Lung (tissue), 12 donors: ENCODE measurements around the gene CES3. TPM values are rescaled to one million over a fixed set of nuclear protein-coding genes. Genes with fewer than 3 reads are reported as not detected.

Experiments used
- ATAC-seq: fragments of 200-7000 bp; cut with Tn5 transposase; one replicate; pipeline ENCODE4 v1.9.1; 2020; ENCODE audit warnings: moderate number of reproducible peaks; ENCODE audit not compliant: insufficient read depth, low FRiP score
- DNase-seq, 3 donors: peaks; one replicate each; pipeline ENCODE4 v3.0.0-alpha.2; 2013 to 2017
- H3K27ac ChIP-seq, 2 donors: one replicate each; pipeline ENCODE4 v1.5.1; 2013; ENCODE audit warnings: mild to moderate bottlenecking in 2 of 2, moderate library complexity in 2 of 2, control low read depth in 1 of 2, inconsistent platforms in 1 of 2, low read depth in 1 of 2, low read length in 1 of 2
- H3K27me3 ChIP-seq, 3 donors: one replicate each; pipeline ENCODE4 v1.5.1; 2013; ENCODE audit warnings: low read length in 2 of 3; ENCODE audit not compliant: control insufficient read depth in 3 of 3, insufficient read depth in 3 of 3
- H3K36me3 ChIP-seq, 4 donors: one replicate each; pipeline ENCODE4 v1.5.1; 2013; ENCODE audit warnings: low read length in 4 of 4, mild to moderate bottlenecking in 1 of 4, moderate library complexity in 1 of 4; ENCODE audit not compliant: control insufficient read depth in 4 of 4, insufficient read depth in 4 of 4
- H3K4me1 ChIP-seq, 5 donors: one replicate each; pipeline ENCODE4 v1.5.1; 2013; ENCODE audit warnings: low read length in 5 of 5, mild to moderate bottlenecking in 2 of 5, moderate library complexity in 1 of 5; ENCODE audit not compliant: control insufficient read depth in 5 of 5, insufficient read depth in 5 of 5
- H3K4me3 ChIP-seq: one replicate; pipeline ENCODE4 v1.5.1; 2013; ENCODE audit warnings: mild to moderate bottlenecking, control low read depth, moderate library complexity
- H3K9ac ChIP-seq, 2 donors: one replicate each; pipeline ENCODE4 v1.5.1; 2013; ENCODE audit warnings: low read length in 2 of 2, control low read depth in 1 of 2; ENCODE audit not compliant: insufficient read depth in 1 of 2
- H3K9me3 ChIP-seq, 4 donors: one replicate each; pipeline ENCODE4 v1.5.1; 2013; ENCODE audit warnings: low read length in 3 of 4, mild to moderate bottlenecking in 1 of 4, moderate library complexity in 1 of 4; ENCODE audit not compliant: control insufficient read depth in 4 of 4, insufficient read depth in 3 of 4
- CTCF ChIP-seq: IDR thresholded peaks from 2 replicates; pipeline ENCODE4 v1.5.1; 2012; ENCODE audit warnings: mild to moderate bottlenecking; ENCODE audit errors: control extremely low read depth, extremely low read depth
- WGBS, 2 donors: extraction: QIAGEN DNeasy Blood & Tissue Kit; methylation state at CpG; one replicate each; pipeline ENCODE4 v1.1.7; 2013; 5-methylcytosine and 5-hydroxymethylcytosine counted together
- polyA plus RNA-seq, 2 donors: library from polyadenylated mRNA; stranded (reverse); fragments of 200-250 nt; gene quantifications; one replicate each; pipeline ENCODE4 v1.2.1, GENCODE V29; 2013
- total RNA-seq, 2 donors: library from RNA; depleted of rRNA in 1 of 2; stranded (reverse); fragments of >200 nt in 1 of 2; gene quantifications; one replicate each; pipeline ENCODE4 v1.2.1, GENCODE V29; 2014 to 2021
- donor health status: control.
- donor health status: control.
- donor health status: Bipolar disorder and iron deficiency.
- donor health status: healthy.
- donor health status: DM: yes; HTN: yes; CAD: no.

CES3 gene
- total and polyA plus RNA-seq, 4 donors: 0.57 to 2.6 (median 0.91) TPM

GRCh38 chr16:66913711-66914110 is 47.4 kb upstream of the CES3 start:
- no peak overlapping the region for H3K9ac ChIP-seq
- H3K36me3 ChIP-seq: no peaks in the 10 kb centered on the region
- WGBS, 2 donors: 83 to 89% methylated on average over 4 of the region's 4 CpGs
- H3K4me3 ChIP-seq: no peak overlapping the region
- TF ChIP-seq CTCF: no peak
- peaks cover 0 to 2% (median 0%) of the 10 kb centered on the region in 5 donors for H3K4me1 ChIP-seq
- H3K27me3 ChIP-seq: no peaks in the 10 kb centered on the region
- H3K27ac ChIP-seq: no peak overlapping the region
- ATAC-seq (no peak), DNase-seq (no peak)
- no peaks in the 10 kb centered on the region for H3K9me3 ChIP-seq

- H3K9me3 ChIP-seq: no peaks in the 10 kb centered on the region
- peaks cover 0 to 3% (median 0%) of the 10 kb centered on the region in 5 donors for H3K4me1 ChIP-seq
- H3K27me3 ChIP-seq: no peaks in the 10 kb centered on the region
- no peak overlapping the region for H3K4me3 ChIP-seq
- DNase-seq: no peak
- H3K9ac ChIP-seq: no peak overlapping the region
- WGBS, 2 donors: 94 to 97% methylated on average over 7 of the region's 7 CpGs
- no peak for TF ChIP-seq CTCF
- no peak for ATAC-seq
- H3K36me3 ChIP-seq: no peaks in the 10 kb centered on the region
- H3K27ac ChIP-seq: no peak overlapping the region
Measured at GRCh38 chr16:66914541-66914940, 46.5 kb upstream of the CES3 start.

GRCh38 chr16:66915041-66915440 is 46.0 kb upstream of the CES3 start:
- H3K36me3 ChIP-seq: no peaks in the 10 kb centered on the region
- H3K27ac ChIP-seq: no peak overlapping the region
- TF ChIP-seq CTCF: no peak
- H3K4me1 ChIP-seq: peaks cover 0 to 3% (median 0%) of the 10 kb centered on the region in 5 donors
- H3K9ac ChIP-seq: no peak overlapping the region
- no peak overlapping the region for H3K4me3 ChIP-seq
- WGBS, 2 donors: 63 to 73% methylated on average over 7 of the region's 7 CpGs
- no peaks in the 10 kb centered on the region for H3K9me3 ChIP-seq
- ATAC-seq: no peak
- no peak for DNase-seq
- H3K27me3 ChIP-seq: no peaks in the 10 kb centered on the region

GRCh38 chr16:66916518-66916917 is 44.5 kb upstream of the CES3 start:
- H3K9ac ChIP-seq: no peak overlapping the region
- DNase-seq (no peak), ATAC-seq (no peak)
- 89 to 90% methylated on average over 6 of the region's 6 CpGs for WGBS, 2 donors
- H3K36me3 ChIP-seq: no peaks in the 10 kb centered on the region
- H3K9me3 ChIP-seq: no peaks in the 10 kb centered on the region
- no peak overlapping the region for H3K4me3 ChIP-seq
- H3K27me3 ChIP-seq: no peaks in the 10 kb centered on the region
- H3K27ac ChIP-seq: no peak overlapping the region
- H3K4me1 ChIP-seq: peaks cover 0 to 7% (median 0%) of the 10 kb centered on the region in 5 donors
- TF ChIP-seq CTCF: no peak
